Measurements from ENCODE around the gene ASB2. TPM values are rescaled to one million over a fixed set of nuclear protein-coding genes. Genes with fewer than 3 reads are reported as not detected.

The ASB2 gene
- total and polyA plus RNA-seq, 2 donors (not counting 1 experiment from before 2014, with no cell fraction given), result 0.99 to 1.5 TPM

- Histone ChIP-seq H3K36me3 (ENCODE audit: control insufficient read depth, insufficient read depth, low read length) (no peaks in the 10 kb centered on the region), H3K27ac (ENCODE audit: insufficient read depth, low read length) (no peak overlapping the region), H3K4me3 (replicated peaks in 1 of 4; ENCODE audit: control extremely low read depth in 1 of 4, insufficient read depth in 1 of 4, low read depth in 3 of 4, low read length in 4 of 4) (no peak overlapping the region), H3K4me2 (ENCODE audit: extremely low read depth, insufficient read depth, low read length) (no peak overlapping the region), H2AFZ (ENCODE audit: low read length) (no peak overlapping the region), H3K9me3 (ENCODE audit: control insufficient read depth, insufficient read depth, low read depth, low read length) (no peaks in the 10 kb centered on the region), H3K79me2 (ENCODE audit: control insufficient read depth, insufficient read depth, low read length) (no peaks in the 10 kb centered on the region), H3K4me1 (ENCODE audit: control insufficient read depth, extremely low read depth, insufficient read depth, low read length) (peaks cover 4% of the 10 kb centered on the region), H4K20me1 (ENCODE audit: control insufficient read depth, extremely low read depth, insufficient read depth, low read length) (no peaks in the 10 kb centered on the region), H3K9ac (ENCODE audit: insufficient read depth, low read length) (no peak overlapping the region), H3K27me3 (ENCODE audit: control insufficient read depth, insufficient read depth, low read length) (peaks cover 2% of the 10 kb centered on the region)
- TF ChIP-seq, protein P1, sequence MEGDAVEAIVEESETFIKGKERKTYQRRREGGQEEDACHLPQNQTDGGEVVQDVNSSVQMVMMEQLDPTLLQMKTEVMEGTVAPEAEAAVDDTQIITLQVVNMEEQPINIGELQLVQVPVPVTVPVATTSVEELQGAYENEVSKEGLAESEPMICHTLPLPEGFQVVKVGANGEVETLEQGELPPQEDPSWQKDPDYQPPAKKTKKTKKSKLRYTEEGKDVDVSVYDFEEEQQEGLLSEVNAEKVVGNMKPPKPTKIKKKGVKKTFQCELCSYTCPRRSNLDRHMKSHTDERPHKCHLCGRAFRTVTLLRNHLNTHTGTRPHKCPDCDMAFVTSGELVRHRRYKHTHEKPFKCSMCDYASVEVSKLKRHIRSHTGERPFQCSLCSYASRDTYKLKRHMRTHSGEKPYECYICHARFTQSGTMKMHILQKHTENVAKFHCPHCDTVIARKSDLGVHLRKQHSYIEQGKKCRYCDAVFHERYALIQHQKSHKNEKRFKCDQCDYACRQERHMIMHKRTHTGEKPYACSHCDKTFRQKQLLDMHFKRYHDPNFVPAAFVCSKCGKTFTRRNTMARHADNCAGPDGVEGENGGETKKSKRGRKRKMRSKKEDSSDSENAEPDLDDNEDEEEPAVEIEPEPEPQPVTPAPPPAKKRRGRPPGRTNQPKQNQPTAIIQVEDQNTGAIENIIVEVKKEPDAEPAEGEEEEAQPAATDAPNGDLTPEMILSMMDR (conservative IDR thresholded peaks at IDR 0.05 in 1 of 2, IDR thresholded peaks at IDR 0.05 in 1 of 2; ENCODE audit: low read depth in 1 of 2, low read length in 2 of 2), result no peak
- no peak for TF ChIP-seq EZH2 (IDR thresholded peaks at IDR 0.05; ENCODE audit: low read length, missing control alignments)
- DNase-seq (ENCODE audit: low read depth in 2 of 2), result no peak
Observed at GRCh38 chr14:93987815-93988476, 11.6 kb upstream of the ASB2 start.

DNA sequence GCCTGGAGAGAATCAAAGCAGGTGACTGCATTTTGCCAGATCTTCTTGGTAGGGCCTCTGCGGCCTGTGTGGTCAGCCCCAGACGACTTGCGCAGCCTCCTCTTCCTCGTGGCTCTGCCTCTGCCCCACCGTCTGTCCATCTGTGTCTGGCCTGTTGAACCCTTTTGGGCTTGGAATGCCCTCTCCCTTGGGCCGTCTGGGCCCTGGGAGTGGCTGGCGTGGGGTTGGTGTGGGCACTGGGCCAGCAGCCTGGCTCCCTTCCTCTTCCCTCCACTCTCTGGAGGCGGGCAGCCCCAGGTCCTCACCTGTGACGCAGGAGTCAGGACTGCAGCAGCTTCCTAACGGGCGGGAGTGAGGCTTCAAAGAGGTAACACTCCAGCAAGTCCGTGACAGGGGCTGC lies 11.0 kb upstream of the ASB2 start:
- Histone ChIP-seq H3K79me2 (ENCODE audit: control insufficient read depth, insufficient read depth, low read length) (no peaks in the 10 kb centered on the region), H4K20me1 (ENCODE audit: control insufficient read depth, extremely low read depth, insufficient read depth, low read length) (no peaks in the 10 kb centered on the region), H3K9me3 (ENCODE audit: control insufficient read depth, insufficient read depth, low read depth, low read length) (no peaks in the 10 kb centered on the region), H3K4me1 (ENCODE audit: control insufficient read depth, extremely low read depth, insufficient read depth, low read length) (peaks cover 4% of the 10 kb centered on the region), H3K36me3 (ENCODE audit: control insufficient read depth, insufficient read depth, low read length) (no peaks in the 10 kb centered on the region), H2AFZ (ENCODE audit: low read length) (no peak overlapping the region), H3K9ac (ENCODE audit: insufficient read depth, low read length) (no peak overlapping the region), H3K4me3 (replicated peaks in 1 of 4; ENCODE audit: control extremely low read depth in 1 of 4, insufficient read depth in 1 of 4, low read depth in 3 of 4, low read length in 4 of 4) (no peak overlapping the region), H3K4me2 (ENCODE audit: extremely low read depth, insufficient read depth, low read length) (no peak overlapping the region), H3K27me3 (ENCODE audit: control insufficient read depth, insufficient read depth, low read length) (peaks cover 2% of the 10 kb centered on the region), H3K27ac (ENCODE audit: insufficient read depth, low read length) (no peak overlapping the region)
- no peak for DNase-seq (ENCODE audit: low read depth in 2 of 2)
- no peak for TF ChIP-seq EZH2 (IDR thresholded peaks at IDR 0.05; ENCODE audit: low read length, missing control alignments)
- TF ChIP-seq, protein P1 (conservative IDR thresholded peaks at IDR 0.05 in 1 of 2, IDR thresholded peaks at IDR 0.05 in 1 of 2; ENCODE audit: low read depth in 1 of 2, low read length in 2 of 2), result no peak

- Histone ChIP-seq H3K27me3 (ENCODE audit: control insufficient read depth, insufficient read depth, low read length) (peaks cover 2% of the 10 kb centered on the region), H3K4me2 (ENCODE audit: extremely low read depth, insufficient read depth, low read length) (no peak overlapping the region), H3K9me3 (ENCODE audit: control insufficient read depth, insufficient read depth, low read depth, low read length) (no peaks in the 10 kb centered on the region), H3K36me3 (ENCODE audit: control insufficient read depth, insufficient read depth, low read length) (no peaks in the 10 kb centered on the region), H4K20me1 (ENCODE audit: control insufficient read depth, extremely low read depth, insufficient read depth, low read length) (no peaks in the 10 kb centered on the region), H2AFZ (ENCODE audit: low read length) (no peak overlapping the region), H3K4me1 (ENCODE audit: control insufficient read depth, extremely low read depth, insufficient read depth, low read length) (peaks cover 4% of the 10 kb centered on the region), H3K79me2 (ENCODE audit: control insufficient read depth, insufficient read depth, low read length) (no peaks in the 10 kb centered on the region), H3K9ac (ENCODE audit: insufficient read depth, low read length) (no peak overlapping the region), H3K27ac (ENCODE audit: insufficient read depth, low read length) (no peak overlapping the region), H3K4me3 (replicated peaks in 1 of 4; ENCODE audit: control extremely low read depth in 1 of 4, insufficient read depth in 1 of 4, low read depth in 3 of 4, low read length in 4 of 4) (no peak overlapping the region)
- no peak for DNase-seq (ENCODE audit: low read depth in 2 of 2)
- no peak for TF ChIP-seq EZH2 (IDR thresholded peaks at IDR 0.05; ENCODE audit: low read length, missing control alignments)
- TF ChIP-seq, protein P1 (conservative IDR thresholded peaks at IDR 0.05 in 1 of 2, IDR thresholded peaks at IDR 0.05 in 1 of 2; ENCODE audit: low read depth in 1 of 2, low read length in 2 of 2), result no peak
Observed at GRCh38 chr14:93986955-93987354, 10.6 kb upstream of the ASB2 start.
